Right lobe of liver (tissue), 6 donors: ENCODE results near the gene COL23A1. TPM values are rescaled to one million over a fixed set of nuclear protein-coding genes. Genes with fewer than 3 reads are reported as not detected.

ENCODE experiments used
- ATAC-seq, 4 donors: fragments of 200-7000 bp; cut with Tn5 transposase; one replicate each; pipeline ENCODE4 v1.9.1; 2020; ENCODE audit warnings: mild to moderate bottlenecking in 4 of 4, moderate library complexity in 4 of 4
- DNase-seq, 3 donors: peaks; one replicate each; pipeline ENCODE4 v3.0.0-alpha.2; 2020
- H3K27ac ChIP-seq, 3 donors: fragments of 200-600 bp; one replicate each; pipeline ENCODE4 v1.8.0; 2022
- H3K27me3 ChIP-seq, 2 donors: fragments of 200-600 bp; one replicate each; pipeline ENCODE4 v1.8.0; 2022
- H3K36me3 ChIP-seq, 4 donors: fragments of 200-600 bp; sonication (generic) in 1 of 4; one replicate each; pipeline versions ENCODE4 v1.5.1 to v1.8.0; 2017 to 2022; ENCODE audit warnings: control low read depth in 1 of 4
- H3K4me1 ChIP-seq, 4 donors: fragments of 200-600 bp; sonication (generic) in 1 of 4; one replicate each; pipeline versions ENCODE4 v1.5.1 to v1.8.0; 2017 to 2022; ENCODE audit warnings: control low read depth in 1 of 4
- H3K4me3 ChIP-seq, 3 donors: fragments of 200-600 bp; one replicate each; pipeline ENCODE4 v1.8.0; 2022
- H3K9me3 ChIP-seq, 4 donors: fragments of 200-600 bp; sonication (generic) in 1 of 4; one replicate each; pipeline versions ENCODE4 v1.5.1 to v1.8.0; 2017 to 2022; ENCODE audit warnings: control low read depth in 1 of 4
- CTCF ChIP-seq, 4 donors: fragments of 200-600 bp in 3 of 4; fragments of 450-650 bp in 1 of 4; IDR thresholded peaks; one replicate each; pipeline versions ENCODE4 v1.5.1 to v1.8.0; 2016 to 2022; ENCODE audit warnings: antibody characterized with exemption in 4 of 4, mild to moderate bottlenecking in 2 of 4
- POLR2A ChIP-seq: fragments of 450-650 bp; IDR thresholded peaks from one replicate; pipeline ENCODE4 v1.6.1; 2017; ENCODE audit warnings: antibody characterized with exemption, mild to moderate bottlenecking
- WGBS: methylation state at CpG from one replicate; pipeline ENCODE4 v1.1.6; 2018; ENCODE audit warnings: low coverage, low lambda C conversion rate; ENCODE audit not compliant: insufficient coverage; ENCODE audit errors: missing lambda C conversion rate; 5-methylcytosine and 5-hydroxymethylcytosine counted together
- intact Hi-C, 2 donors: fragments of 100-400 bp; cut with DNase I; formaldehyde crosslinking; loops; one replicate each; pipeline versions ENCODE4 v1.11.2 to v1.14.1; 2022
- total RNA-seq, 6 experiments: library from RNA; depleted of rRNA in 2 of 6; stranded (reverse); fragments of >200 nt in 2 of 6; fragmentation: NEBNext Ultra II Directional in 3 of 6; extraction: Animal tissue kit (Norgen Biotek cat#: 25700) in 3 of 6; gene quantifications; one replicate each; pipeline versions ENCODE4 v1.1.0 to v1.2.4, GENCODE V29; 2016 to 2023
- donor health status: DM: no; HTN: yes; CAD: no.
- donor health status: DM: no; HTN: no; CAD: no.
- donor health status: DM: no; HTN: no; CAD: no.
- donor health status: DM: no; HTN: yes; CAD: no.
- donor health status: DM: no; HTN: yes; CAD: no.

COL23A1 gene
- total RNA-seq, 6 experiments from 2014 or later: 0.25 to 1.2 (median 0.50) TPM

- ATAC-seq (peak; percentile 41 to 58 (median 49)), DNase-seq (peak in 1 of 3 donors; percentile 52)
- H3K4me1 ChIP-seq: peaks cover 0 to 6% (median 0%) of the 10 kb centered on the region in 4 donors
- H3K27me3 ChIP-seq: no peaks in the 10 kb centered on the region
- intact Hi-C loops: no loop called here
- no peak overlapping the region for H3K4me3 ChIP-seq
- peak overlapping the region in 1 of 3 donors; percentile 8 for H3K27ac ChIP-seq
- no peaks in the 10 kb centered on the region for H3K36me3 ChIP-seq
- 80% methylated on average over 2 of the region's 20 CpGs for WGBS
- TF ChIP-seq POLR2A (no peak), CTCF (IDR thresholded peaks at IDR 0.05) (no peak)
- no peaks in the 10 kb centered on the region for H3K9me3 ChIP-seq
Observed at GRCh38 chr5:178428341-178429155, 161.6 kb downstream of the COL23A1 start.

GRCh38 chr5:178427576-178428197 is 162.5 kb downstream of the COL23A1 start:
- Histone ChIP-seq H3K9me3 (no peaks in the 10 kb centered on the region), H3K4me1 (peaks cover 0 to 6% (median 0%) of the 10 kb centered on the region in 4 donors), H3K4me3 (no peak overlapping the region), H3K36me3 (no peaks in the 10 kb centered on the region), H3K27me3 (no peaks in the 10 kb centered on the region), H3K27ac (no peak overlapping the region)
- DNase-seq (peak in 1 of 3 donors; percentile 19), ATAC-seq (no peak)
- WGBS: 66% methylated on average over 4 of the region's 4 CpGs
- intact Hi-C loops: no loop called here
- TF ChIP-seq CTCF (IDR thresholded peaks at IDR 0.05) (no peak), POLR2A (no peak)

GRCh38 chr5:178426326-178427130 is 163.7 kb downstream of the COL23A1 start:
- intact Hi-C loops: no loop called here
- ATAC-seq (no peak), DNase-seq (peak in 1 of 3 donors; percentile 24)
- WGBS: 68% methylated on average over 16 of the region's 26 CpGs
- no peak overlapping the region for H3K4me3 ChIP-seq
- H3K9me3 ChIP-seq: no peaks in the 10 kb centered on the region
- peaks cover 0 to 6% (median 0%) of the 10 kb centered on the region in 4 donors for H3K4me1 ChIP-seq
- H3K27ac ChIP-seq: no peak overlapping the region
- no peak for TF ChIP-seq POLR2A
- TF ChIP-seq CTCF (IDR thresholded peaks at IDR 0.05): no peak
- H3K36me3 ChIP-seq: no peaks in the 10 kb centered on the region
- no peaks in the 10 kb centered on the region for H3K27me3 ChIP-seq

- Histone ChIP-seq H3K4me1 (peaks cover 0 to 6% (median 0%) of the 10 kb centered on the region in 4 donors), H3K9me3 (no peaks in the 10 kb centered on the region), H3K4me3 (no peak overlapping the region), H3K27ac (no peak overlapping the region), H3K36me3 (no peaks in the 10 kb centered on the region), H3K27me3 (no peaks in the 10 kb centered on the region)
- no peak for TF ChIP-seq CTCF (IDR thresholded peaks at IDR 0.05)
- no peak for TF ChIP-seq POLR2A
- WGBS: 75% methylated on average over 2 of the region's 12 CpGs
- peak in 1 of 3 donors; percentile 30 for DNase-seq
- ATAC-seq: no peak
- intact Hi-C loops: no loop called here
Observed at GRCh38 chr5:178425621-178426068, 164.5 kb downstream of the COL23A1 start.
